ENCODE data around the gene NPIPB9. TPM values are rescaled to one million over a fixed set of nuclear protein-coding genes. Genes with fewer than 3 reads are reported as not detected.
"Not testable (repeated sequence)": the region's sequence is repeated elsewhere in the genome, so short reads cannot be mapped to it uniquely, and the experiment has no call there.

NPIPB9 gene
- total and polyA plus RNA-seq, 10 donors = 0.59 to 17.0 (median 5.4) TPM

- peak overlapping the region in 3 of 8 donors; percentile 10 to 58 (median 32) for H3K4me3 ChIP-seq
- H3K27me3 ChIP-seq (replicated peaks in 1 of 7); H3K36me3 ChIP-seq; H3K9me3 ChIP-seq; H3K4me1 ChIP-seq; intact Hi-C loops (cut with DNase I; ENCODE audit: low total_unique reads): not testable (repeated sequence)
- peak overlapping the region in 4 of 8 donors; percentile 20 to 55 (median 32) for H3K27ac ChIP-seq
- peak in 8 of 11 experiments; percentile 15 to 72 (median 46) for TF ChIP-seq CTCF (IDR thresholded peaks at IDR 0.05 in 8 of 11, conservative IDR thresholded peaks at IDR 0.05 in 3 of 11)
- WGBS, 5 donors = 29 to 72% (median 47%) methylated on average over 4 to 7 of the region's 13 CpGs
- DNase-seq = peak; percentile 88
Observed at GRCh38 chr16:28802235-28803019, 50.8 kb downstream of the NPIPB9 start.

GRCh38 chr16:28807445-28808120 lies 56.0 kb downstream of the NPIPB9 start:
- H3K27ac ChIP-seq; H3K4me1 ChIP-seq; H3K9me3 ChIP-seq; H3K4me3 ChIP-seq; DNase-seq; intact Hi-C loops (cut with DNase I; ENCODE audit: low total_unique reads); H3K27me3 ChIP-seq (replicated peaks in 1 of 7); H3K36me3 ChIP-seq: not testable (repeated sequence)
- no CpG with 5 or more reads among the region's 11 CpGs for WGBS, 5 donors

GRCh38 chr16:28820016-28820415 lies 68.4 kb downstream of the NPIPB9 start:
- H3K36me3 ChIP-seq = peaks cover 0 to 22% (median 2%) of the 10 kb centered on the region in 6 donors
- H3K27me3 ChIP-seq (replicated peaks in 1 of 7) = no peaks in the 10 kb centered on the region
- 63 to 88% (median 80%) methylated on average over 5 of the region's 5 CpGs for WGBS, 5 donors
- no peak for DNase-seq
- H3K9me3 ChIP-seq = no peaks in the 10 kb centered on the region
- H3K4me3 ChIP-seq = no peak overlapping the region
- intact Hi-C loops (cut with DNase I; ENCODE audit: low total_unique reads) = loop anchor here (5.0 kb wide), 1 partner anchor 132 kb away; the partner anchor contains the start of gene NFATC2IP
- peak overlapping the region in 2 of 8 donors; percentile 12 to 54 for H3K27ac ChIP-seq
- TF ChIP-seq CTCF (IDR thresholded peaks at IDR 0.05 in 8 of 11, conservative IDR thresholded peaks at IDR 0.05 in 3 of 11) (no peak), POLR2A (IDR thresholded peaks at IDR 0.05) (no peak), POLR2AphosphoS5 (IDR thresholded peaks at IDR 0.05) (peak in 1 of 3 donors; percentile 12)
- peaks cover 4 to 35% (median 18%) of the 10 kb centered on the region in 6 donors for H3K4me1 ChIP-seq

GRCh38 chr16:28820546-28820945 lies 69.0 kb downstream of the NPIPB9 start:
- WGBS, 5 donors = 89 to 97% (median 94%) methylated on average over 13 of the region's 13 CpGs
- not testable (repeated sequence) for H3K27me3 ChIP-seq (replicated peaks in 1 of 7); H3K4me3 ChIP-seq; DNase-seq; H3K9me3 ChIP-seq
- Histone ChIP-seq H3K4me1 (peaks cover 10 to 40% (median 23%) of the 10 kb centered on the region in 6 donors), H3K27ac (peak overlapping the region in 2 of 8 donors; percentile 12 to 54), H3K36me3 (peaks cover 0 to 27% (median 7%) of the 10 kb centered on the region in 6 donors)
- intact Hi-C loops (cut with DNase I; ENCODE audit: low total_unique reads) = loop anchor here (5.0 kb wide), 1 partner anchor 132 kb away; the partner anchor contains the start of gene NFATC2IP
